Kidney epithelial cell (primary cell): ENCODE data around the gene L3MBTL4. TPM values are rescaled to one million over a fixed set of nuclear protein-coding genes. Genes with fewer than 3 reads are reported as not detected.
"Not testable (repeated sequence)": the region's sequence is repeated elsewhere in the genome, so short reads cannot be mapped to it uniquely, and the experiment has no call there.

Experiments
- DNase-seq: peaks from one replicate; pipeline ENCODE4 v3.0.0-alpha.2; 2010; ENCODE audit warnings: low read depth
- H3K27me3 ChIP-seq: 2 replicates; pipeline ENCODE4 v1.6.0; 2011; ENCODE audit warnings: low read length; ENCODE audit not compliant: control insufficient read depth, insufficient read depth
- H3K36me3 ChIP-seq: 2 replicates; pipeline ENCODE4 v1.5.1; 2011; ENCODE audit warnings: low read length; ENCODE audit not compliant: control insufficient read depth, insufficient read depth
- H3K4me3 ChIP-seq: 2 replicates; pipeline ENCODE4 v1.5.1; 2011; ENCODE audit warnings: low read depth, mild to moderate bottlenecking, control low read depth, low read length
- total RNA-seq: library from RNA; depleted of rRNA; stranded (reverse); fragments of >200 nt; gene quantifications from 2 replicates; pipeline ENCODE4 v1.2.3, GENCODE V29; 2015
- TF ChIP-seq, protein P1 (sequence below): IDR thresholded peaks from 2 replicates; pipeline ENCODE4 v1.5.1; 2011; ENCODE audit warnings: mild to moderate bottlenecking, moderate library complexity, low read length, control low read depth, inconsistent platforms; ENCODE audit not compliant: insufficient read depth, poor library complexity, severe bottlenecking

L3MBTL4 gene
- total RNA-seq, 1 donor from 2014 or later: 9.8 TPM

DNA sequence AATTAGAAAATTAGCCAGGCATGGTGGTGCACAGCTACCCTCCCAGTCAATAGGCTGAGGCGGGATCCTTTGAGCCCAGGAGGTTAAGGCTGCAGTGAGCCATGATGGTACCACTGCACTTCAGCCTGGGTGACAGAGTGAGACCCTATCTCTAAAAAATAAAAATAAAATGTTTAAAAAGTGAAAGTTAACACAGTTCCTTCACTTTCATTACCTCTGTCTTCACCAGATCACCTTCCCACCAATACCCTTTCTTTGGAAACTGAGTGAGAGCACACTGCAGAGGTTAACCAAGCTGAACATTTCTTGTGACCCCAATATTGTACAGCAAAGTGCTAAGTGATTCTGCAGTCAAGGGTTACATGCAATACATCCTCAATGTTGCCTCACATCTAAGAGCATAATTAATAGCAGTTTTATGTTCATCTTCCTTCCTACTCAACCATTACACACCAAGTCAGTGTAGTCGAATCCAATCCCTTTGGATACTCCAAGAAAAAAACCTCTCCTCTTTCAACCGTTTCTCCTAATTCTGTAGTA lies 1.7 kb downstream of the L3MBTL4 start:
- Histone ChIP-seq H3K27me3 (peaks cover 8% of the 10 kb centered on the region), H3K36me3 (no peaks in the 10 kb centered on the region), H3K4me3 (no peak overlapping the region)
- TF ChIP-seq, protein P1, sequence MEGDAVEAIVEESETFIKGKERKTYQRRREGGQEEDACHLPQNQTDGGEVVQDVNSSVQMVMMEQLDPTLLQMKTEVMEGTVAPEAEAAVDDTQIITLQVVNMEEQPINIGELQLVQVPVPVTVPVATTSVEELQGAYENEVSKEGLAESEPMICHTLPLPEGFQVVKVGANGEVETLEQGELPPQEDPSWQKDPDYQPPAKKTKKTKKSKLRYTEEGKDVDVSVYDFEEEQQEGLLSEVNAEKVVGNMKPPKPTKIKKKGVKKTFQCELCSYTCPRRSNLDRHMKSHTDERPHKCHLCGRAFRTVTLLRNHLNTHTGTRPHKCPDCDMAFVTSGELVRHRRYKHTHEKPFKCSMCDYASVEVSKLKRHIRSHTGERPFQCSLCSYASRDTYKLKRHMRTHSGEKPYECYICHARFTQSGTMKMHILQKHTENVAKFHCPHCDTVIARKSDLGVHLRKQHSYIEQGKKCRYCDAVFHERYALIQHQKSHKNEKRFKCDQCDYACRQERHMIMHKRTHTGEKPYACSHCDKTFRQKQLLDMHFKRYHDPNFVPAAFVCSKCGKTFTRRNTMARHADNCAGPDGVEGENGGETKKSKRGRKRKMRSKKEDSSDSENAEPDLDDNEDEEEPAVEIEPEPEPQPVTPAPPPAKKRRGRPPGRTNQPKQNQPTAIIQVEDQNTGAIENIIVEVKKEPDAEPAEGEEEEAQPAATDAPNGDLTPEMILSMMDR: no peak
- DNase-seq: no peak

GRCh38 chr18:6411382-6411781 lies 3.3 kb downstream of the L3MBTL4 start:
- no peak for DNase-seq
- Histone ChIP-seq H3K4me3 (no peak overlapping the region), H3K36me3 (no peaks in the 10 kb centered on the region), H3K27me3 (peaks cover 8% of the 10 kb centered on the region)
- TF ChIP-seq, protein P1: no peak

- TF ChIP-seq, protein P1: no peak
- no peak overlapping the region for H3K4me3 ChIP-seq
- H3K27me3 ChIP-seq: peaks cover 8% of the 10 kb centered on the region
- DNase-seq: no peak
- no peaks in the 10 kb centered on the region for H3K36me3 ChIP-seq
Observed at GRCh38 chr18:6409933-6410332, 4.8 kb downstream of the L3MBTL4 start.

DNA sequence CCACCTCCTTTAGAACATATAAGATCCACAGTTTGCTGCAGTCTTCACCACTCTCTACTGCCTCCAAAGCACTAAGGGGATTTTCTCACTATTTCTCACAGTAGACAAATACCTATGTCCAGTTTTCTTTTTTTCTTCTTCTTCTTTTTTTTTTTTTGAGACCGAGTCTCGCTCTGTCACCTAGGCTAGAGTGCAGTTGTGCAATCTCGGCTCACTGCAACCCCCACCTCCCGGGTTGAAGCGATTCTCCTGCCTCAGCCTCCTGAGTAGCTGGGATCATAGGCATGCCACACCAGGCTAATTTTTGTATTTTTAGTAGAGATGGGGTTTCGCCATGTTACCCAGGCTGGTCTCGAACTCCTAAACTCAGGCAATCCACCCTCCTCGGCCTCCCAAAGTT lies 6.2 kb downstream of the L3MBTL4 start:
- H3K36me3 ChIP-seq, H3K27me3 ChIP-seq, H3K4me3 ChIP-seq, DNase-seq: not testable (repeated sequence)

DNA sequence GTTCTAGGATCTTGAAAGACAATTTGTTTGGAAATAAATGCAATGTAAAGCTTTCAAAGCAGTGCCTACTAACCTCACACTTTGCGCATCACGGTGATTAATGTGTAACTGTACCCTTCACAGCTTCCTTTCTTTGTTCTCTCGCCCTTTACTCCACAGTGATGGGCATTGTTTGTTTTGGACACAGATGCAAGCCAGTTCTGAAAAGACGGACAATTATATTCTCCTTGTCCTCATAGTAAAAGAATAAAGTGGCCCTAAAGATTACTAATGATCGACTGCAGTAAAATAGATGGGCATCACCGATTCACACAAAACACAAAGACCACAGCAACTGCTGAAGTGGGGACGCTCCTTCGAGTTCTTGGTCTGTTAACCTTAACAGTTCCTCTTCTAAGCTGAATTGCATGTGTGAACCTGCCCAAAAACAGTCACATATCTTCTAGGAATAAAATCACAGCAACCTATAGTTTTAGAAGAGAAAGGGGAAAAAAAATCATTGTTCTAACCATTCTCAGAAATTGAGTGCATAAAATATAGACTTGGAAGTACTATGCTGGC lies 7.7 kb downstream of the L3MBTL4 start:
- Histone ChIP-seq H3K4me3 (no peak overlapping the region), H3K27me3 (no peaks in the 10 kb centered on the region), H3K36me3 (no peaks in the 10 kb centered on the region)
- no peak for DNase-seq
- TF ChIP-seq, protein P1: no peak

- DNase-seq: no peak
- TF ChIP-seq, protein P1: no peak
Observed at GRCh38 chr18:6406075-6406909, 8.4 kb downstream of the L3MBTL4 start.

More at GRCh38 chr18:6406075-6406909, 8.4 kb downstream of the L3MBTL4 start:
- Histone ChIP-seq H3K36me3 (no peaks in the 10 kb centered on the region), H3K4me3 (no peak overlapping the region), H3K27me3 (no peaks in the 10 kb centered on the region)
